A549 (cell line): ENCODE results near the gene DCUN1D4. TPM values are rescaled to one million over a fixed set of nuclear protein-coding genes. Genes with fewer than 3 reads are reported as not detected.

Experiments
- ATAC-seq, 2 experiments: fragments of 200-7000 bp in 1 of 2; fragments of >200 bp in 1 of 2; cut with Nextera tagmentation in 1 of 2; cut with Tn5 transposase in 1 of 2; 3 replicates each; pipeline versions ENCODE4 v1.8.0 to v1.9.1; 2018 to 2020; ENCODE audit warnings: mild to moderate bottlenecking in 1 of 2, moderate library complexity in 1 of 2
- CTCF ChIA-PET: fragments of 300-600 bp; sonication (Branson Sonifier 250); formaldehyde crosslinking; extraction: SDS; loops from one replicate; lab custom pipeline; 2021; ENCODE audit warnings: antibody characterized with exemption, inconsistent platforms; lab: Yijun Ruan, JAX
- POLR2A ChIA-PET: fragments of 350-600 bp; formaldehyde crosslinking; extraction: SDS; loops from one replicate; lab custom pipeline; 2021; ENCODE audit warnings: antibody characterized with exemption, inconsistent platforms; lab: Yijun Ruan, JAX
- DNase-seq, 2 experiments: peaks; one replicate each; pipeline versions ENCODE4 v3.0.0 to v3.0.0-alpha.2; 2011 to 2016; ENCODE audit warnings: low read depth in 1 of 2, low spot score in 1 of 2
- FAIRE-seq: peaks from 2 replicates; lab custom pipeline; 2011; peaks lifted over from hg19 to GRCh38; lab: Jason Lieb, UNC
- H3K27ac ChIP-seq, 2 experiments: fragments of >200 bp; sonication (Bioruptor Twin); formaldehyde crosslinking; 3 replicates each; pipeline ENCODE4 v1.5.1; 2016 to 2017
- H3K4me1 ChIP-seq: fragments of >200 bp; sonication (Bioruptor Twin); formaldehyde crosslinking; 3 replicates; pipeline ENCODE4 v1.6.1; 2016
- H3K4me2 ChIP-seq: fragments of >200 bp; sonication (Bioruptor Twin); formaldehyde crosslinking; 3 replicates; pipeline ENCODE4 v1.6.1; 2016
- H3K4me3 ChIP-seq: fragments of >200 bp; sonication (Bioruptor Twin); formaldehyde crosslinking; 3 replicates; pipeline ENCODE4 v1.5.1; 2016
- H3K9me3 ChIP-seq: fragments of >200 bp; sonication (Bioruptor Twin); formaldehyde crosslinking; 3 replicates; pipeline ENCODE4 v1.6.1; 2016
- BCL3 ChIP-seq: fragments of >200 bp; sonication (Bioruptor Twin); formaldehyde crosslinking; IDR thresholded peaks from 3 replicates; pipeline ENCODE4 v1.6.1; 2016
- BHLHE40 ChIP-seq: IDR thresholded peaks from 2 replicates; pipeline ENCODE4 v1.6.1; 2012; ENCODE audit warnings: low read depth, low read length, inconsistent platforms
- CBX8 ChIP-seq: fragments of 200-600 bp; sonication (generic); IDR thresholded peaks from 2 replicates; pipeline ENCODE4 v1.6.1; 2016
- CEBPB ChIP-seq, 2 experiments: fragments of >200 bp in 1 of 2; sonication (Bioruptor Twin) in 1 of 2; formaldehyde crosslinking in 1 of 2; IDR thresholded peaks; 2 replicates each; pipeline ENCODE4 v1.6.1; 2012 to 2016
- CHD4 ChIP-seq: fragments of 200-600 bp; sonication (generic); IDR thresholded peaks from 2 replicates; pipeline ENCODE4 v1.6.1; 2016; ENCODE audit warnings: antibody characterized with exemption, mild to moderate bottlenecking, borderline replicate concordance
- E2F6 ChIP-seq: IDR thresholded peaks from 2 replicates; pipeline ENCODE4 v1.6.1; 2012; ENCODE audit warnings: low read depth, borderline replicate concordance
- ELK1 ChIP-seq: fragments of 150-350 bp; IDR thresholded peaks from 2 replicates; pipeline ENCODE4 v1.6.1; 2014; ENCODE audit warnings: low read depth, mild to moderate bottlenecking, low read length
- ESRRA ChIP-seq: fragments of 150-350 bp; IDR thresholded peaks from 2 replicates; pipeline ENCODE4 v1.6.1; 2014; ENCODE audit warnings: mild to moderate bottlenecking, low read length, borderline replicate concordance
- HDAC2 ChIP-seq: fragments of 200-600 bp; sonication (generic); IDR thresholded peaks from 2 replicates; pipeline ENCODE4 v1.6.1; 2016
- JUN ChIP-seq, 2 experiments: fragments of >200 bp; sonication (Bioruptor Twin); formaldehyde crosslinking; IDR thresholded peaks; 2 replicates in 1 of 2; 3 replicates in 1 of 2; pipeline ENCODE4 v1.6.1; 2016 to 2017
- JUNB ChIP-seq: fragments of >200 bp; sonication (Bioruptor Twin); formaldehyde crosslinking; IDR thresholded peaks from 2 replicates; pipeline ENCODE4 v1.6.1; 2016
- MAX ChIP-seq: IDR thresholded peaks from 2 replicates; pipeline ENCODE4 v1.6.1; 2012
- MAZ ChIP-seq: fragments of 150-350 bp; IDR thresholded peaks from 2 replicates; pipeline ENCODE4 v1.6.1; 2014; ENCODE audit warnings: antibody characterized with exemption, low read depth, low read length, borderline replicate concordance
- MYC ChIP-seq: IDR thresholded peaks from 2 replicates; pipeline ENCODE4 v1.6.1; 2012; ENCODE audit warnings: mild to moderate bottlenecking, inconsistent platforms, low read length, improper control_type of control experiment, borderline replicate concordance
- NPAS2 ChIP-seq: fragments of 250-450 bp; sonication (Bioruptor Pico); IDR thresholded peaks from 2 replicates; pipeline ENCODE4 v1.8.0; 2022; ENCODE audit warnings: mild to moderate bottlenecking, moderate library complexity, borderline replicate concordance
- PBX3 ChIP-seq: IDR thresholded peaks from 2 replicates; pipeline ENCODE4 v1.6.1; 2012
- POLR2AphosphoS2 ChIP-seq: conservative IDR thresholded peaks from 2 replicates; pipeline ENCODE4 v1.6.1; 2012; ENCODE audit warnings: low read length, improper control_type of control experiment, inconsistent platforms
- RAD21 ChIP-seq, 2 experiments: fragments of >200 bp in 1 of 2; sonication (Bioruptor Twin) in 1 of 2; formaldehyde crosslinking in 1 of 2; IDR thresholded peaks in 1 of 2; conservative IDR thresholded peaks in 1 of 2; 2 replicates in 1 of 2; 3 replicates in 1 of 2; pipeline ENCODE4 v1.6.1; 2012 to 2018; ENCODE audit warnings: inconsistent platforms in 1 of 2
- RNF2 ChIP-seq: fragments of 200-600 bp; sonication (generic); IDR thresholded peaks from 2 replicates; pipeline ENCODE4 v1.6.1; 2016; ENCODE audit warnings: low read depth, mild to moderate bottlenecking, antibody characterized with exemption, moderate library complexity, borderline replicate concordance
- TFCP2L1 ChIP-seq: fragments of 250-450 bp; sonication (Bioruptor Pico); IDR thresholded peaks from 2 replicates; pipeline ENCODE4 v1.5.0; 2021; ENCODE audit warnings: mild to moderate bottlenecking
- ZFP36 ChIP-seq: fragments of 450-650 bp; IDR thresholded peaks from 2 replicates; pipeline ENCODE4 v1.6.1; 2014; ENCODE audit warnings: borderline replicate concordance; ENCODE audit not compliant: partially characterized antibody
- WGBS: methylation state at CpG from one replicate; pipeline ENCODE4 v1.1.6; 2017; ENCODE audit errors: missing lambda C conversion rate; 5-methylcytosine and 5-hydroxymethylcytosine counted together
- polyA plus RNA-seq, 4 experiments: library from polyadenylated mRNA; depleted of rRNA in 3 of 4; stranded (reverse); fragments of >200 nt; fragmentation: RNase III in 1 of 4; extraction: RNeasy Plus Mini Kit Qiagen cat#74134 plus additional on column Dnase treatment in 1 of 4; gene quantifications; 2 replicates in 3 of 4; 3 replicates in 1 of 4; pipeline ENCODE4 v1.2.3, GENCODE V29; 2011 to 2017
- TF ChIP-seq, protein P1 (sequence below): fragments of >200 bp; sonication (Bioruptor Twin); formaldehyde crosslinking; IDR thresholded peaks from 2 replicates; pipeline ENCODE4 v1.6.1; 2016
- TF ChIP-seq, protein P2 (sequence below): fragments of 250-450 bp; sonication (Bioruptor Pico); IDR thresholded peaks from 2 replicates; pipeline ENCODE4 v1.5.0; 2021; ENCODE audit warnings: mild to moderate bottlenecking, moderate library complexity, borderline replicate concordance

The DCUN1D4 gene
- polyA plus RNA-seq, 2 of the 4 experiments (the other 2 are of a cell fraction): 25.2 to 65.0 TPM

DNA sequence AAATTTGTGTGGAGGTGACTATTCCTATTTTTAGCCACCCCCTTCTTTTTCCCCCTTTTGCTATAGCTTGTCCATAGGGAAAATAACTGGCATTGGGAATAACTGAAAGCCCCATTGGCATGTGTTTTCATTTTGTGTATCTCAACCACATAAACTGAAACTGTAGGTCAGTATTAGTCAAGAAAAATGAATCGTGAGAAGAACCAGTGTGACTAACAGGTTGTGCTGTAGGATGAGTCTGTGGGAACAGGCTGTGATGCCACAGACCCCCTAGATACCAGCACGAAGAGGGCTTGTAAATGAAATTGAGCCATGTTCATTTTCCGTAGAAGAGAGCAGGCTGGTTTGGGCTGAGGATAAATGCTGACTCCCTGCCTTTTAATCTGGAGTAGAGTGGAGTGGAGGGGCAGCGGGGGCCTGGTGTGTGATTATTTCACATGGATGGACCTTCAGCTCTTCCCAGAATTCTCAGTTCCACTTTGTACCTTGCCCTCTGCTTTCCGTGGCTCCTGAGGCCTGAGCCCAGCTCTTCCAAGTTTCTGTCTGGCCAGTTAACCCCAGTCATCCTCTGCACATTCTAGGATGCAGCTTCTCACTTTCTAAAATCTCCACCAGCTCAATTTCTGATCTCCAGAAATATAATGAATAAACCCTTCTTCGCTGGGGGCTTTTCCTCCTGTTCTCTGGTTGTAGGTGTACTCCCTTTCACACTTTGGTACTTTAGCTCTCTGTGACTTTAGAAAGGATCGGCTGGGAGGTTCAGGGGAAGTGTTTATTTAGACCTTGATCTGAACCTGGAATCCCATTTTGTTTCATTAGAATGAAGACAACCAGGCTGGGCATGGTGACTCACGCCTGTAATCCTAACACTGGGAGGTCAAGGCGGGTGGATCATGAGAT lies 37.3 kb downstream of the DCUN1D4 start (continued):
- no peak for TF ChIP-seq BHLHE40
- TF ChIP-seq NPAS2: no peak

DNA sequence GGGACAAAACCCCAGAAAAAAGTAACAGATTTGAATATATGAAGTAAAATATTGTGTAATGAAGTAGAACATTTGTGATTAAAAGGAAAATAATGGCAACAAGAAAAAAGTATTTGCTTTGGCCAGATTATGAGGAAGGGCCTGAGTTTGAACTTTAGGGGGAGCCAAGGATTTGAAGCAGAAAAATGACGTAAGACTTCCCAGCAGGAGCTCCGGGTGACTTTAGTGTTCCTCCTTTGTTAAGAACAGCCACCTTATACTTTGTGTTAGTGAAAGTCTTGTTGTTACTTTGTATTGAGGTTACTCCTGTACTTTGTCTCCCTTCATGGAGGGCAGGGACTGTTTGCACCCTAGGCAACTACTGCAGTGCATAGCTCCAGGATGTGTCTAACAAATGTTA lies 41.1 kb downstream of the DCUN1D4 start:
- no peak for DNase-seq
- no peak overlapping the region for H3K4me3 ChIP-seq
- H3K27ac ChIP-seq: no peak overlapping the region
- no peaks in the 10 kb centered on the region for H3K9me3 ChIP-seq
- POLR2A ChIA-PET: no interaction called here
- no peak for FAIRE-seq
- WGBS: 82% methylated on average over 2 of the region's 2 CpGs
- H3K4me2 ChIP-seq: no peak overlapping the region
- no peak for TF ChIP-seq TFCP2L1 (CRISPR knock-in tag)
- TF ChIP-seq MYC: no peak
- TF ChIP-seq POLR2AphosphoS2: no peak
- no peak for TF ChIP-seq CEBPB (IDR thresholded peaks at IDR 0.05)
- no peak for TF ChIP-seq RNF2
- no peak for TF ChIP-seq RAD21 (conservative IDR thresholded peaks at IDR 0.05 in 1 of 2, IDR thresholded peaks at IDR 0.05 in 1 of 2)
- no peak for TF ChIP-seq MAZ
- no peak for TF ChIP-seq HDAC2
- TF ChIP-seq BHLHE40: no peak
- no peak for TF ChIP-seq MAX
- CTCF ChIA-PET: interaction anchor here (2.0 kb wide), 1 partner anchor 12 kb away, joined by 6 read pairs; no protein-coding TSS in a partner anchor
- no peak for ATAC-seq
- no peaks in the 10 kb centered on the region for H3K4me1 ChIP-seq

DNA sequence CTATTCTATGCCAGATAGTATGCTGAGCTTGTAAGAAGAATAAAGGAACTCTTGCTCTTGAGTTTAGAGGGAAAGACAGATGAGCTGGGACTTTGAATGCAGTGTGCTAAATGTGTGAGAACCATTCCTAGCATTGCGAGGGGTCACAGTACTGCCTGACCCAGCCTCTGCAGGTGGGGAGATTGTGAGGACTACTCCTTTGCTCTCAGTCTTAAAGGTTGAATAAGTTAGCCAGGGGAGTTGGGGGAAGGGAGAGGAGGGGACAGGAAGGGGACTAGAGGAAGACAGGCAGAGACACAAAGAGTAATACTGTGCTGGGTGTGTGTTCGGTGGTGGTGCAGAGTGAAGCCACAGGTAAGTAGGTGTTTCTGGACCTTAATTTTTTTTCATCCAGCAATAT lies 41.7 kb downstream of the DCUN1D4 start:
- H3K4me2 ChIP-seq: no peak overlapping the region
- no peaks in the 10 kb centered on the region for H3K4me1 ChIP-seq
- no peak for TF ChIP-seq BCL3
- H3K9me3 ChIP-seq: no peaks in the 10 kb centered on the region
- ChIA-PET POLR2A (no interaction called here), CTCF (interaction anchor here (2.0 kb wide), 1 partner anchor 11 kb away, joined by 6 read pairs; no protein-coding TSS in a partner anchor)
- H3K4me3 ChIP-seq: no peak overlapping the region
- H3K27ac ChIP-seq: no peak overlapping the region
- DNase-seq: no peak
- WGBS: 100% methylated on average over 2 of the region's 2 CpGs
- no peak for ATAC-seq
- no peak for FAIRE-seq

DNA sequence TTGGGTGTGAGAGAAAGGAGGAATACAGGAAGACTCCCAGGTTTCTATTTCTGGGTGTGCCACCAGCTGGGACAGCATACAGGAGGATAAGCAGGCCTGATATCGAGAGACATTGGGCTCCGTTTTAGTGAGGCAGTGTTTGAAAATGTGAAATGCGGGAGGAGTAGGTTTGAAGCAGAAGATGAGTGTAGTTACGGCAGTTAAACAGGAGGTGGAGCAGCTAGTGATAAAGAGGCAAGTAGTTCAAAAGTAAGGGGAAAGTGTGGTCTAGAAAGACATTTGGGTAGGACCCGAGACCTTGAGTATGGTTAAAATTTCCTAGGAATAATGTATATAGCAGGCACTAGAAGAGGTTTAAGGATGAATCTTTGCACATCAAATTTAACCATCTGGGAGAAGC lies 42.4 kb downstream of the DCUN1D4 start:
- FAIRE-seq (no peak), ATAC-seq (peak in 1 of 2 experiments; percentile 73; a peak in 4 of 6 replicates), DNase-seq (peak; percentile 13 to 19)
- Histone ChIP-seq H3K27ac (no peak overlapping the region), H3K9me3 (no peaks in the 10 kb centered on the region), H3K4me1 (no peaks in the 10 kb centered on the region), H3K4me3 (no peak overlapping the region), H3K4me2 (no peak overlapping the region)
- whole genome bisulfite sequencing: 77% methylated on average over 5 of the region's 5 CpGs
- no peak for TF ChIP-seq CBX8
- TF ChIP-seq ZFP36: no peak
- TF ChIP-seq ESRRA: no peak
- TF ChIP-seq MAX: no peak
- TF ChIP-seq MYC: no peak
- TF ChIP-seq, protein P1, sequence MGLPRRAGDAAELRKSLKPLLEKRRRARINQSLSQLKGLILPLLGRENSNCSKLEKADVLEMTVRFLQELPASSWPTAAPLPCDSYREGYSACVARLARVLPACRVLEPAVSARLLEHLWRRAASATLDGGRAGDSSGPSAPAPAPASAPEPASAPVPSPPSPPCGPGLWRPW: no peak
- TF ChIP-seq JUNB: no peak
- no peak for TF ChIP-seq ELK1
- no peak for TF ChIP-seq PBX3
- TF ChIP-seq, protein P2, sequence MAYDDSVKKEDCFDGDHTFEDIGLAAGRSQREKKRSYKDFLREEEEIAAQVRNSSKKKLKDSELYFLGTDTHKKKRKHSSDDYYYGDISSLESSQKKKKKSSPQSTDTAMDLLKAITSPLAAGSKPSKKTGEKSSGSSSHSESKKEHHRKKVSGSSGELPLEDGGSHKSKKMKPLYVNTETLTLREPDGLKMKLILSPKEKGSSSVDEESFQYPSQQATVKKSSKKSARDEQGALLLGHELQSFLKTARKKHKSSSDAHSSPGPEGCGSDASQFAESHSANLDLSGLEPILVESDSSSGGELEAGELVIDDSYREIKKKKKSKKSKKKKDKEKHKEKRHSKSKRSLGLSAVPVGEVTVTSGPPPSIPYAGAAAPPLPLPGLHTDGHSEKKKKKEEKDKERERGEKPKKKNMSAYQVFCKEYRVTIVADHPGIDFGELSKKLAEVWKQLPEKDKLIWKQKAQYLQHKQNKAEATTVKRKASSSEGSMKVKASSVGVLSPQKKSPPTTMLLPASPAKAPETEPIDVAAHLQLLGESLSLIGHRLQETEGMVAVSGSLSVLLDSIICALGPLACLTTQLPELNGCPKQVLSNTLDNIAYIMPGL (CRISPR knock-in tag): no peak
- TF ChIP-seq E2F6: no peak
- TF ChIP-seq CHD4: no peak
- TF ChIP-seq JUN (IDR thresholded peaks at IDR 0.05): no peak
- ChIA-PET CTCF (interaction anchor here (2.0 kb wide), 1 partner anchor 11 kb away, joined by 6 read pairs; no protein-coding TSS in a partner anchor), POLR2A (no interaction called here)
